ENCODE data around the gene NID2. TPM values are rescaled to one million over a fixed set of nuclear protein-coding genes. Genes with fewer than 3 reads are reported as not detected.

NID2 gene
- total RNA-seq, 1 donor from 2014 or later: 19.6 TPM

DNA sequence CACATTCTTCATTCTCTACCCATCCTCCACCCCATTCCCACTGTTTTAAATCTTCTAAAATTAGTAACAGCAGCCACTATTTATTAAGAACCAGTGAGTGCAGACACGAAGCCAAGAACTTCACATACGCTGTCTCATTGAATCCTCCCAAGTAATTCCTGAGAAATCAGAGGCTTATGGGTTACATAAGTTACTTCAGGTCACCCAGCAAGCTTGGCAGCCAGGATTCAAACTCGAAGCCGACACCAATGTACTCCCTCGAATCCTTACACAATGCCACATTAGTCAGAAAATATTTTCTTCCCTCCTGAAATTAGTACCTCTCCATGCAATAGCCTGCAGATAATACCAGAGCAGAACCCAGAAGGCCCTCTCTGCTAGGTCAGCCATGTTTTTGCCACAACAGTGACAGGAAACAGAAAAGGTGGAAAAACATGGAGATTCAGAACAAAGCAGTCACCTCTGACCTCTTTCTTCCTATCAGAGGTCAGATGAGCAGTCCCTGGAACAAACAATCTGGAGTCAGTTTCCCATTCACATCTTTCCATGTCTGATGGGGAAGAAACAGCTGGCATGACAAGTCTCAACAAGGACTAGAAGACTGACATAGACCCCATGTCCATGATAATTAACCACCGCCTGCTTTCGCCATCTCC lies 16.4 kb downstream of the NID2 start:
- DNase-seq: no peak

DNA sequence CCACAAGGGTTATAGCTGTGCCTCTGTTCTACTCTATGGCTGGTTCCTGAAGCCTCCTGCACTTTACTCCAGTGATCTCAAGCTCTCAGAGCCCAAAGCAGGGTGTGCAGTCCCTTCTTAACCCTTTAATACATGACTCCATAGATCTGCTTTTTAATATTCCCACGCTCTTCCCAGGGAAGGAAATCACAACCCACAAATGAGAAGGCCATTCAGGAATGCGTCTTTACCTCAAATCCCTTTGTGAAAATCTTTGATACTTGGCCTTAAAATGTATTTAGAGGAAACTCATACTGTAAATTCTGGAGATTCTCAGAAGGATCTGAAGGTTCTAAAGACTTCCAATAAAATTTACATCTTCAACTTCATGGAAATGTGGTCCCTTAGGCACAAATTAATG lies 17.0 kb downstream of the NID2 start:
- no peak for DNase-seq

DNA sequence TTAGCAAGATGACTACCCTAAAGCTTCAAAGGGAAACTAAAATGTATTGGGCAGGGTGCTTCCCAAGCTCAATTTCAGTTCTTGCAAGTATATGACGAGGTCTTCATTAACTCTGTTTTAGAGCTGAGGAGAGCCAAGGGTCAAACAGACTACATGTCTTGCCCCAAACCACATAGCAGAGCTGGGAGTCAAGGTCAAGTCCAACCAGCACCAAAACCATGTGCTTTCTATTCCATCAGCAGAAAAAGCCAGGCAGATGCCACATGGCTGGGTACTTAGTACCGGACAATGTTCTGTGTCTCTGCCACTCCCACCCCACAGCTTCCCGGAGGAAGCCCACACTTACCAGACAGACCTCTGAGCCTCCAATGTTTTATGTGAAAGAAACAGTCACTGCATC lies 17.6 kb downstream of the NID2 start:
- DNase-seq: no peak

DNA sequence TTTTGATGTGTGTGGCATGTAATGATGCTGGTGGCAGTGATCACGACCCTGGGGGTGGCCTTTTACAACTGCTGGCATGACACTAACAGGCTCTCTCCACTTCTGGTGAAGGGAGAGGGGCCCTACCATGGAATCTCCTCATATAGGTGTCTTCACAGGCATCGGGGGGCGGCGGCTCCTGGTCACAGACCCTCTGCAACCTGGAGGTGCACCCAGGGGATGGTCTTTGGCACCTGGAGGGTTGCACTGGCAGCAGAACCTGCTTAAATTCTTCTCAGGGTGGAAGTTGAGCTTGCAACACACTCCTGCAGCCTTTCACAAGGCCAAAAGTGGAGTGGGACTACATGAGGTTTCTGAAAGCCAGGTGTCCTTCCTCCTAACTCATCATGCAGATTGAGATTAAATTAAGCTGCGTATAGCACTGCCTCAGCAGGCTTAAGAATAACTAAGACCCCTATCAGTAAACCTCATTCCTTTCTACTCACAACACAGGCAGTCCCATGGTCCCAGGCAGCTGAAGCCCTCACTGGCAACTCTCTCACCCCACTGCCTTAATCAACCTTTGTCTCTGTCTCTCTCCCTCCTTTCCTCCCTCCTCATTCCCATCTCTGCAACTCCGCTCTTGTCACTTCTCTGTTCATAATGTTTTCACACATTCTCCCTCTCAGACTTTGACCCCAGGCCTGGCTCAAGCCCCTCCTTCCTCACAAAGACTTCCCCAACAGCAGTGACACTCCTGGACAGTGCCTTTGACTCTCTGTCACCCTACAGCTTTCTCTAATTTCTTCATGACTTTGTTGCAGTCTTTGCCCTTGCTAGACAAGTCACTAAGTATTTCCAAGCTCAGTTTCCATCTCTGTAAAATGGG lies 18.9 kb downstream of the NID2 start:
- no peak for DNase-seq

DNA sequence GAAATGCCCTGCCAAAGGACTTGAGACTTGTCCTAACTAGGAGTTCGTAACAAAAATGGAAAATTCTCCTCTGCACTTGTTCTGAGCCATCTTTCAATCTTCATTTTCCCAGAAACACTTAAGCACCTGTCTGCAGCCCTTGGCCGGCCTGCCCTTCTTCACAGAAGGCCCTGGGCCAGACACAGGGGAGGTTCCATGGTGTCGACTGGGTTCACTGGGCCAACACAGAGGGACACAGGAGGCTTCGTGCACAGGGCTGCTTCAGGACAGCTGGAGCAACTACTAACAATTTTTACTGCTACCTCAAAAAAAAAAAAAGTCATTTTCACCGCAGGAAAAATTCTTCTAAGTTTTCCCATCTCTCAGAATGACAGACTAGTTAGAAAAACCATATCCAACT lies 19.6 kb downstream of the NID2 start:
- DNase-seq: no peak

DNA sequence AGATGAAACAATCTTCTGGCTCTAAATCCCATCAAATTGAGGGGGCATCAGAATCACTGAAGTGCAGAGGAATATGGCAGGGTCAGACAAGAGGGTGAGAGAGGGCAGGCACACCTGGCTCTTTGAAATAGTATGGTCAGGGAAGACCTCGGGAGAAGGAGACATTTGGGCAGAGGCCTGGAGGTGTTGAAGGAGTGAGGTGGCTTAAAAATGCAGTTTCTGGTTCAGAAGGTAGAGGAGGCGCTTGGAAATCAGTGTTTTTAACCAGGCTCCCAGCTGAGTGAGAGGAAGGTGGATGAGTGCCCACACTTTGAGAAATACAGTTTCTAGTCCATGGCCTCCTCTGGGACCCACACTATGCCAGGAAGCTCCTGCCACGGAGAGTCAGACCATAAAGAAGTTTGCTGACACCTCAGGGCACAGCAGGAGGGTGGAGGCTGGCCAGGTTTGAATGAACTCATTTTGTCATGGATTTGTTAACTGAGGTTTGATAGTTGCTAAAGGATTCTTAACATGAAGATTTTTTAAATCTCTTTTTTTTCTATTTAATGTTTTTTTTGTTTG lies 20.1 kb downstream of the NID2 start:
- DNase-seq: no peak

DNA sequence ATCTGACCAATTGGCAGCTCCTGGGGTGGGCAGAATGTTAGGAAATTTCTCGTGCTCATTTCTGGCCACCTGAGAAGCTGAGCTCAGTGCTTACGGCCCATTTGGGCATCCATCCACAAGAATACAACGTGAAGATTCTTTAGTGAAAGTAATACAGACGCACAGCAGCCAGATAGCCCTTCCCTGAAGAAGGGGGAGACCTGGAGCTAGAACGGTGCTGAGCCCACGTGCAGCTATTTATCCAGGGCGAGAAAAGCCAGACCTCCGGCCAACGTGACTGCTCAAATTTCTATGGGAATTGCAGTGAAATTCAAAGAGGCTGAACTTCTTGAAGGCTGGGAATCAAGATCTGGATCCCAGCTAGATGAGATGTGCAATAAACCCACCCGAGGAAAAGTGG lies 20.7 kb downstream of the NID2 start:
- no peak for DNase-seq

DNA sequence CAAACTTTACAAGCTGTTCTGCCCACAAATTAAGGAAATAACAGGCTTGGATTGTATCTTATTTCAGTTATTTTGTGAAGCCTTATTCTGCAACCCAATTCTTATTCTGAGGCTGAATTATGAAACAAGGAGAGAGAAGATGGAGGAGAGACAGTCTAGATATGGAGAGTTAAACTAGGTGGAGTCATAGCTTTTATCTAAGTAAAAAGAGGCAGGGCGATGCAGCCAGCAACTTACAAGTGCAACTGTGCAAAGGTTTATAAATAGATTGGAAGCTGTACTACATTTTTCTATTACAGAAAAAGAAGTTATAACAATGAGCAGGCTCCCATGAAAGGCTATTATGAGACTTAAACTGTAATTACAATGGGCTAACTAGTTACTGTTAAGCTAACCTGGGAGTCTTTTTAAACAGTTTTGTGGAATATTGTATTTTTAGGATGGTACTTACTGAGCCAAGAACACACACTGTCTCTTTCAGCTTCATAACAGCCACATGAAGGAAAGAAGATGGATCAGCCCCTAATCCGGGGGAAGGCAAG lies 22.4 kb downstream of the NID2 start:
- no peak for DNase-seq

DNA sequence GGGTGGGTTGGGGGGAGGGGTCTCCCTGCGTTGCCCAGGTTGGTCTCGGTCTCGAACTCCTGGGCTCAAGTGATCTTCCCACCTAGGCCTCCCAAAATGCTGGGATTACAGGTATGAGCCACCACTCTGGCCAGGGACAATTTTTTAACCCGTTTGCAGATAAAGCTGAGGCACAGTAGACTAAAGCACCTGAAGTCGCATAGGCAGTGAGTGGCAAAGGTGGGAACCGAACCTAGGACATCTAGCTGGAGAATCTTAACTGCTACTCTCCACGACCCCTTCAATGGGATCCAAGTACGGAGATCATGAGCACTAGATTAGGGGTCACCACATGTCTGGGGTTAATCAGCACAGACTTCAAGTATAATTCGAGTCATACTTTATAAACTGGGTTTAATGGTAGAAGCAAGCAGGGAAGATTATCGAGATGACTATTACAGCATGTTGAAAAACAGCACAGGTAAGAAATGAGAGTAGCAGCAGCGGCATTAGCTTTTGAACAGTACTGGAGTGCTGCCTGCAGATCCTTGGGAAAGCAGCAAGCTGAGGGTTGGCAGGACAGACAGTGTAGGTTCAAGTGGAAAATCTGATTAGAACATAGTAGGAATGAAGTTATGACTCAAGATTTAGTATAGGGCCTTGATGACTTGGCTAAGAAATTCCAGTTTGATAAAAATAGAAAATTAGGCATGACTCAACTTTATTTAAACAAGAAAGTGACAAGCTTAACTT lies 23.9 kb downstream of the NID2 start:
- DNase-seq: peak; percentile 57

DNA sequence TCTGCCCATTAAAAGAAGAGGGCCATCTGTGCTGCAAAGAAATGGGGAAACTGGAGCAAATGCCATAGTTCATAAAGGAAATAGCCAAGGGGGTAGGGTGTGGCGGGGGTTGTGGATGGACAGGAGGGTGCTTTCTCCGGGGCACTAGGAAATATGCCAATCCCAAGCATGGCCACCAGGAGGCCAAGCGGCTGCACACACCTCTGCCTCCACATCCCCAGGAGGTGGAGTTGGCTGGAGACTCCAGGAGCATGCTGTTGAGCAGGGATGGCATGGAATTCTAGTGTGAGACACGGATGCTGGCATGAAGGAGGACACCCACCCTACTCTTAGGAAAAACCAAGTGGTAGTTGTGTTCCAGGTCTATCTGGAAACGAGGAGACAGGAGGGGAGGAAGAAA lies 25.2 kb downstream of the NID2 start:
- DNase-seq: peak; percentile 54

DNA sequence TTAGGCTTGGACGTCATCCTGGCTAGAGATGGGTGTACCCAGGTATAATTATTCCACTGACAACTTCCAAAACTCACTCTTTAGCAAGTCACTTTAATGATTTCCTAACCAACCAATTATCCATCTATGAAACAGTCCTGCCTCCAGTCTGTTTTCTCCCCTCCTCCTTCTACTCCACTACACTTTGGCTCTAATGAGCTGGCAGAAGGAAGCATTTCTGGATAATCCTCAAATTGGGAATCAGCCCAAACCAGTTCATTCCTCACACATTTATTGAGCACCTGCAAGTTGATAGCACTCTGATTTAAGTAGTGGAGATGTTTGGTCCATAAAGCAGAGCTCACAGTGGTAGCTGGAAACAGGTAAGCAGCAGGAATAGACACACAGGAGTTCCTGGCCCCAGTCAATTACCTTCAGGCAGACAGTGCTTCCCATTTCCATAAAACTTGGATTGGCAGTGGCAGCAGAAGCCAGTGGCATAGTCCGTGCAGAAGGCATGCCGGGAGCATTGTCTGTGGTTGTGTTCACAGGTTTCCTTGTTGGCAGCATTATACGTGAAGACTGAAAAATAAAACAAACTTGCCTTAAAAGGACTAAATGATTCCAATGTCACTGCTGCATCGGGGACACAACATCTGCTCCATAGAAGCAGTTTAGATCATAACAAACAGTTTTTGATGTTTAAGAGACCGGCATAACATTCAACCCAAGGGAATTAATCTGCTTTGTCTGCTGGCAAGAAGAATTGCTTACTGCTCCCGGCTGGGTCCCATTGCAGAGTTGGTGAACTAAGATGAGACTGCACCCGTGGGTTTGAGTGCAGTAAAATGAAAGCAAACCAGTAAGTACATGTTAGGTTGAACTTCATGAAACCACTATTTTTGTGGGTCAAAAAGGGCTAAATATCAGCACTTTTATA lies 26.2 kb downstream of the NID2 start:
- no peak for DNase-seq

DNA sequence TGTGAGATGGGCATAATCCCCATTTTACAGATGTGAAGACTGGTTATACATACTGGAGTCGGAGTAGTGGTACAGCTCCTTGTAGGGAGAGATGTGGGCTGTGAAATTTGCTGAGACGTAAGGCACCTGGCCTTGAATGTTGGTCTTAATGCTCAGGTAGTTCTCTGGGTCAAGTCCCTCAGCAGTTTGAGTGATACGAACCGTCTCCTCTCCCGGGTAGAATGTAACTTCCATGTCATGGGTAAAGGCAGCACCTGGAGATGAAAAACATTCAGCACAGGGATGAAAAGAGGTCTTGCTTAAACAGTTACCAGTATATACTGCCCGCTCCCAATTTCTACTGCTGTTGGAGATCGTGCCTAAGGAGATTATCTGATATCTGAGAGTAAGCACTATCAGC lies 28.3 kb downstream of the NID2 start:
- no peak for DNase-seq

DNA sequence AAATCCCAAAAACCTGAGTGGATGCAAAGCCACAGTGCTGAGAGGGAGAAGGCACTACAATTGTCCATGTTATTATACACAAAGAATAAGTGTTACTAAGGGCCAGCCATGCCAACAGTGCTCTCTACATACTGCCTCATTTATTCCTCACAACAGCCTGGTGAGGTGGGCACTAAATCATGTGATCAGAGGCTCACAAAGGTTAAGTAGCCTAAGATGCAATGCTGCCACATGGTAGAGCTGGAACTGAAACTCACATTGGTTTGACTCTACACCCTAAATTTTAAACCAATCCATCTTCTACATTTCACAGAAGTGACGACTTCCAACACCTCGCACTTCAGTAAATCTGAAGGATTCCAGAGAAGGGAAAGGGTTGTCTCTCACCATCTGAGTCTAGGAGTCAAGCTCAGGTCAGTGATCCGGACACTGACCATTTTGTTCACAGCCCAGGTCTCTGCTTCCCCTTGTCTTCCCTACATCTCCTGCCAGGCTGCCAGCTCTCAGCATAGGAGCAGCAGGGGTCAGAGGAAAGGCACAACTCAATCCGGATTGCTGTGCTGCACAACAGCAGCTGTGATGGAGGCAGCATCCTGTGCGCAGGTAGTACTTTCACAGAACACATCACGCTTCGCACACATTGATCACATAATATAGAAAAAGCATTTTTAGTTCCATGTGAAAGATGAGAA lies 29.6 kb downstream of the NID2 start:
- no peak for DNase-seq

DNA sequence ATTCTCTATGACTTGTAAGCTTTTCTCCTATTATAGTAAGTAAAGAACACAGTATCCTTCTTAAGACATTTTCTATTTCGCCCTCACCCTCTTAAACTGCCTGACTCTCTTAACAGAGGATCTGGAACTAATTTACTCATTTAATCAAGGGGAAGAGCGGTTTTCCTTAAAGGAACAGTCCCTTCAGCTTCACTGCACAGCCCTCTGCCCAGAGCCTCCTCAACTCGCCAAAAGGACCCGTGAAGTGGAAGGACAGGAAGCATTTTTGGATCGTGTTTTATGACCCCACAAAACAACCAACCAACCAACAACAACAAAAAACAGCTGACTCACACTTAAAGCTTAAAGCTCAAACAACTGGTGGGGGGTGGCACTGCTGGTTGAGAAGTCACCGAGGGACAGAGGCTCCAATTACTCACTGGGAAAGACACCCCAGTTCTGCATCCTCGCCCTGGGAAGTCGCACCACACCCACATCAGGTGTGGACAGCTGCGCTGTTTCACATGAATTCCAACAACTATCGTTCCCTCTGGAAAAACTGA lies 35.7 kb downstream of the NID2 start:
- no peak for DNase-seq

DNA sequence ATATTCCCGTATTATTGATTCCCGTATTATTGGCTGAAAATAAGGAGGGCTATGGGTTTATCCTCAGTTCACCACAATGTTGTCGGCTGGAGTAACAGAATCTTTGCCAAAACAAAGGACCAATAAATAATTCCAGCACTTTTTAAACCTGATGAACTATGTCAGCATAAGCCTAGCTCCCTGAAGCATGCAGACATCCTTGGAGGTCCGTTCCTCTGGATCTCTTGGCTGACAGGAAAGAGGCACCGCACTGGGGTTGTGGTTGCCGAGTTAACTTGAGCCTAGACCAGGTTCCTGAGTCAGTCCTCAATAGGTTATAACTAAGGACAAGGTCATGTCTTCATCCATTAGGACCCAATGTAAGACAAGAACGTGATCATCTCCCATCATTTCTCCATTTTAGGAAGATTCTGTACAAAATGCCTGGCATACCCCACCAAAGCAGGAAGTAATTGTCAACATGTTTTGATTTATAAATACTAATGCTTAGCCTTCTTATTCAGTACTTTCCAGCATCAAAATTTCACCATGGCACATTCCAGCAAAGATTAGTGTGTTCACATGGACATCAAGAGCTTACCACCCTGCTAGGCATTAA lies 36.6 kb downstream of the NID2 start:
- no peak for DNase-seq

DNA sequence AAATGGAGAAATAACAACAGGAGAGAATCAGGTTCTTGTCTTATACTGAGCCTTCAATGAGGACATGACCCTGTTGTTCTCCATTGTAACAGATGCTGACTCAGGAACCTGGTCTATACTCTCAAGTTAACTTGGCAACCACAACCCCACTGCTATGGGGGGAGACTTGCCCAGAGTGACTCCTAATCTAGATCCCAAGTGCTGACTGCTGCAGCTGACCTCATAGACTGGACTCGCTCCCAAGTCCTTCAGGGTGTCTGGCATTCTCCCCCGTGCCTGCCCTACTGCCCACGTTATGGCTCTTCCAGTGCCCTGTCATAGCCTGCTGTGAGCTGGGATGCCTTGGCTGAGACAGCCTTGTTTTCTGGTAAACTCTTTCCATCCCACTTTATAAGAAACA lies 37.1 kb downstream of the NID2 start:
- DNase-seq: no peak

DNA sequence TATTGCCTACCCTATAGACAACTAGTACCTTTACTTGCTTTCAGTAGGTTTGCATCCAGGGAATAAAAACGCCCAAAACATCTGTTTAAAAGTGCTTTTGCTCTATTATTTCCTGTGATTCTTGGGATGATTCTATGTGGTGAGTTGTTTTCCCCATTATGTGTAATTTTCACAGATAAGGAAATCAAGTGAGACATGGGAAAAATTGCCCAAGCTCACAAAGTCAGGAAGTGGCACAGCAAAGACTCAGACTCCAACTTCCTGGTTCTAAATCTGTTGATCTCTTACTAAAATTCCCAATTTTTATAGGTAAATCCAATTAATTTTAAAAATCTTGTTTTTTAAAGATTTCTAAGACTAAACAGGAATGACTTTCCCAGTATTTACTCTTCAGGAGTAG lies 39.0 kb downstream of the NID2 start:
- DNase-seq: peak; percentile 63

DNA sequence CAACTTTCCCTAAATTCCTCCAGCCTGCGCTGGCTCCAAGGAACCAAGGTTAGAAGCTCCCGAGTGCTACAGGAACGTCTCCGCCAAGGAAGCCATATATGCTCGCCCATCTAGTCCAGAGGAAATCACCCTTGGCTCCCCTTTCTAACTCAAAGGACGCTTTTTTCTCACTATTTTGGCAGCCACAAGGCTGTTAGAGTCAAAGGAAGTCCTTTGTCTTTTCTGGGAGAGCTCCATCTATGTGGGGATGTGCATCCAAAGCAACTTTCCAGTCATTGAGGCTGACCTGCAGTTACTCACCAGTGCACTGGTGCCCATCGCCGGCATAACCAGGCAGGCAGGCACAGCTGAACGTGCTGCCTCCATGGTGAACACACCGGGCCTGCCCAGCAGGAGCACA lies 42.0 kb downstream of the NID2 start:
- DNase-seq: peak; percentile 41

DNA sequence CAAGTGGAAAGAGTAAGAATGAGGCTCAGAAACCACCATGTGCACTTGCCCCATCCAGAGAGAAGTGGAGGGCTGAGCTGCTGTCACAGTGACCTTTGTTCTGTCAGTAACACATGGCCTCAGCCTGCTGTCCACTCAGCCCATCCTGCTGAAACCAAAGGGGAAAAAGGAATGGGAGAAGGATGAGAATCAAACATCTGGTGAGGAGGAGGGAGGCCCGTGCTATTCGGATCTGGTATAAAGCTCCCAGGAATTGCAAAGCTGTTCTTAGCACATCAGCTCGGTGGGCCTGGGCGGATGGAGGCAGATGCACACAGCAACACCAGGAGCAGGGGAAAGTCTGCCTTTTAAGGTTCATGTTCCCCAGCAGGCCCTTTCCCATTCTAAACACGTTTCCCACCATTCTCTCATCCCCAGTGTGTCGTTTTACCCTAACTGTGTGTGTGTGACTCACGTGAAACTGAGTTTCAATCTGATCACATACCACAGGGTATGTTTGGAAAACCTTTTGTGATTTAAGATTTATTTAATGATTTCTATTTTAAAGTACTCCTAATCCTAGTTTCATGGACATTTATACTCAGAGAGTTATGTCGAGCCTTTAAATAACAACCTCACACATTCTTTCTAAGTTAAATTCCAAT lies 42.7 kb downstream of the NID2 start:
- DNase-seq: no peak

DNA sequence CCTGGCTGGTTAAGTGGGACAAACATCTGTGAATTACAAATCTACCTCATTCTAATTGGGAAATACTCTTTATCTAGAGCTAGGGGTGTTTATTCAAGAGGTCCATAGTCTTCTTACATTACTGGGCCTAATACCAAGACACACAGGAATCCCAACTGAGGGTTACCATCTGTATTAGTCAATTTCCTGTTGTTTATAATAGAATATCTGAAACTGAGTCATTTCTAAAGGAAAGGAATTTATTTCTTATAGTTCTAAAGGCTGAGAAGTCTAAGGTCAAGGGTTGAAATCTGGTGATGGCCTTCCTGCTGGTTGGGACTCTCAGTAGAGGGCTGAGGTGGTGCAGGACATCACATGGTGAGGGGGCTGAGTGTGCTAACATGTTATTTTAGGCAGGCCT lies 43.5 kb downstream of the NID2 start:
- DNase-seq: peak; percentile 91

All from dermis blood vessel endothelial cell (primary cell).